ENCODE results near the gene EFCAB6. TPM values are rescaled to one million over a fixed set of nuclear protein-coding genes. Genes with fewer than 3 reads are reported as not detected.

Gene EFCAB6
- total RNA-seq, 1 experiment from 2014 or later = 0.21 TPM

DNA sequence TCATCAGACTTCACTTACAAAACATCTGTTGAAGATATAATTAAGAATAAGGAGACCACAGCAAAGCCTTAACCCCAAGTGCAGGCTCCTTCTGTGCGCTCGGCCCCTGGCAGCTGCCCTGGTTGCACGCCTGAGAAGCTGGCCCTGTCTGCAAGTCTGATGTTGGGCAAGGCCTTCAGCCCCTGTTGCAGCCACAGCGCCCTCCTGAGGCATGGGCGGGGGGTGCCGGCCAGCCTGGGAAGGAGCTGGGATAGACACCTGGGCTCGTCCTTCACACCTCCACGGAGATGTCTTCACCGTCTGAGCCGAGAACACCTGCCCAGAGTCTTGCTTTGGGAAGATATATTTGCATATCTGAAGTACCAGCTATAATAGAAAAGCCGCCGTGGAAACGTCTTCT lies 296.2 kb downstream of the EFCAB6 start:
- intact Hi-C loops (cut with micrococcal nuclease; ENCODE audit: unreplicated experiment) = no loop called here
- H3K9me3 ChIP-seq (ENCODE audit: control insufficient read depth, insufficient read depth, low read depth, low read length) = no peaks in the 10 kb centered on the region
- DNase-seq (ENCODE audit: low read depth, low spot score) (no peak), ATAC-seq (no peak)
- in situ Hi-C loops (cut with HindIII; ENCODE audit: low pct_unique_long_range_greater_than_20kb, low sequenced_read_pairs) = no loop called here
- POLR2A ChIA-PET = no interaction called here
- no peaks in the 10 kb centered on the region for H3K27me3 ChIP-seq (ENCODE audit: control insufficient read depth, insufficient read depth, low read length)
- no peak overlapping the region for H3K4me3 ChIP-seq (ENCODE audit: low read depth in 2 of 2, low read length in 2 of 2)
- H3K27ac ChIP-seq (ENCODE audit: low read length) = no peak overlapping the region
- H3K4me1 ChIP-seq (ENCODE audit: control insufficient read depth, insufficient read depth, low read length) = no peaks in the 10 kb centered on the region
- CTCF ChIA-PET = no interaction called here
- no peaks in the 10 kb centered on the region for H3K36me3 ChIP-seq (ENCODE audit: control insufficient read depth, insufficient read depth, low read length)
- TF ChIP-seq, protein P1, sequence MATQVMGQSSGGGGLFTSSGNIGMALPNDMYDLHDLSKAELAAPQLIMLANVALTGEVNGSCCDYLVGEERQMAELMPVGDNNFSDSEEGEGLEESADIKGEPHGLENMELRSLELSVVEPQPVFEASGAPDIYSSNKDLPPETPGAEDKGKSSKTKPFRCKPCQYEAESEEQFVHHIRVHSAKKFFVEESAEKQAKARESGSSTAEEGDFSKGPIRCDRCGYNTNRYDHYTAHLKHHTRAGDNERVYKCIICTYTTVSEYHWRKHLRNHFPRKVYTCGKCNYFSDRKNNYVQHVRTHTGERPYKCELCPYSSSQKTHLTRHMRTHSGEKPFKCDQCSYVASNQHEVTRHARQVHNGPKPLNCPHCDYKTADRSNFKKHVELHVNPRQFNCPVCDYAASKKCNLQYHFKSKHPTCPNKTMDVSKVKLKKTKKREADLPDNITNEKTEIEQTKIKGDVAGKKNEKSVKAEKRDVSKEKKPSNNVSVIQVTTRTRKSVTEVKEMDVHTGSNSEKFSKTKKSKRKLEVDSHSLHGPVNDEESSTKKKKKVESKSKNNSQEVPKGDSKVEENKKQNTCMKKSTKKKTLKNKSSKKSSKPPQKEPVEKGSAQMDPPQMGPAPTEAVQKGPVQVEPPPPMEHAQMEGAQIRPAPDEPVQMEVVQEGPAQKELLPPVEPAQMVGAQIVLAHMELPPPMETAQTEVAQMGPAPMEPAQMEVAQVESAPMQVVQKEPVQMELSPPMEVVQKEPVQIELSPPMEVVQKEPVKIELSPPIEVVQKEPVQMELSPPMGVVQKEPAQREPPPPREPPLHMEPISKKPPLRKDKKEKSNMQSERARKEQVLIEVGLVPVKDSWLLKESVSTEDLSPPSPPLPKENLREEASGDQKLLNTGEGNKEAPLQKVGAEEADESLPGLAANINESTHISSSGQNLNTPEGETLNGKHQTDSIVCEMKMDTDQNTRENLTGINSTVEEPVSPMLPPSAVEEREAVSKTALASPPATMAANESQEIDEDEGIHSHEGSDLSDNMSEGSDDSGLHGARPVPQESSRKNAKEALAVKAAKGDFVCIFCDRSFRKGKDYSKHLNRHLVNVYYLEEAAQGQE (IDR thresholded peaks at IDR 0.05; ENCODE audit: insufficient read depth in 1 of 2, low read depth in 2 of 2, low read length in 1 of 2) = no peak
- no peak for TF ChIP-seq SIN3A (IDR thresholded peaks at IDR 0.05; ENCODE audit: borderline replicate concordance, insufficient read depth, low read depth, low read length)
- TF ChIP-seq, protein P2, sequence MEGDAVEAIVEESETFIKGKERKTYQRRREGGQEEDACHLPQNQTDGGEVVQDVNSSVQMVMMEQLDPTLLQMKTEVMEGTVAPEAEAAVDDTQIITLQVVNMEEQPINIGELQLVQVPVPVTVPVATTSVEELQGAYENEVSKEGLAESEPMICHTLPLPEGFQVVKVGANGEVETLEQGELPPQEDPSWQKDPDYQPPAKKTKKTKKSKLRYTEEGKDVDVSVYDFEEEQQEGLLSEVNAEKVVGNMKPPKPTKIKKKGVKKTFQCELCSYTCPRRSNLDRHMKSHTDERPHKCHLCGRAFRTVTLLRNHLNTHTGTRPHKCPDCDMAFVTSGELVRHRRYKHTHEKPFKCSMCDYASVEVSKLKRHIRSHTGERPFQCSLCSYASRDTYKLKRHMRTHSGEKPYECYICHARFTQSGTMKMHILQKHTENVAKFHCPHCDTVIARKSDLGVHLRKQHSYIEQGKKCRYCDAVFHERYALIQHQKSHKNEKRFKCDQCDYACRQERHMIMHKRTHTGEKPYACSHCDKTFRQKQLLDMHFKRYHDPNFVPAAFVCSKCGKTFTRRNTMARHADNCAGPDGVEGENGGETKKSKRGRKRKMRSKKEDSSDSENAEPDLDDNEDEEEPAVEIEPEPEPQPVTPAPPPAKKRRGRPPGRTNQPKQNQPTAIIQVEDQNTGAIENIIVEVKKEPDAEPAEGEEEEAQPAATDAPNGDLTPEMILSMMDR (IDR thresholded peaks at IDR 0.05) = no peak; the same call in 1 of the 2 replicates
- TF ChIP-seq POLR2AphosphoS5 (IDR thresholded peaks at IDR 0.05; ENCODE audit: low read depth, low read length) = no peak
- TF ChIP-seq TCF7L2 (IDR thresholded peaks at IDR 0.05; ENCODE audit: low read depth, low read length) = no peak
- BruUV-seq (replicated peaks) = no TSS peak

DNA sequence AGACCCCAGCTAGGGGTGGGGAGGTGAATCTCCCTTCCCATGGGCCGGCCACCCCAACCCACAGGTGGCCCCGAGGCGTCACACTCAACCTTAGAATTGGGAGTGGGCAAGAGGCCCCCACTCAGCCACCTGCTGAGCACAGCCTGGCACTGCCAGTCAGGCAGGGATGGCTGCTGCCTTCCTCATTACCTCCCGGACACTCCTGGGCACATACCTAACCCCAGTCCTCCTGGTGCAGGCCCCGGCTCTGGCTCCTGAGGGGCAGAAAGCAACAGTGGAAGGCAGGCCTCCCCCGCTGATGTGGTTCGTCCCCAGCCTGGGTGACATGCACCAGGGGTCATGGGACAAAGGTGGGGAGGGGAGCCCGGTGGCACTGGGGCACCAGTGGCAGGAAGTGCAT lies 296.7 kb downstream of the EFCAB6 start:
- no TSS peak for BruUV-seq (replicated peaks)
- no peak for DNase-seq (ENCODE audit: low read depth, low spot score)
- Histone ChIP-seq H3K4me1 (ENCODE audit: control insufficient read depth, insufficient read depth, low read length) (no peaks in the 10 kb centered on the region), H3K27ac (ENCODE audit: low read length) (no peak overlapping the region), H3K9me3 (ENCODE audit: control insufficient read depth, insufficient read depth, low read depth, low read length) (no peaks in the 10 kb centered on the region), H3K4me3 (ENCODE audit: low read depth in 2 of 2, low read length in 2 of 2) (no peak overlapping the region), H3K27me3 (ENCODE audit: control insufficient read depth, insufficient read depth, low read length) (no peaks in the 10 kb centered on the region), H3K36me3 (ENCODE audit: control insufficient read depth, insufficient read depth, low read length) (no peaks in the 10 kb centered on the region)
- ATAC-seq = no peak
- in situ Hi-C loops (cut with HindIII; ENCODE audit: low pct_unique_long_range_greater_than_20kb, low sequenced_read_pairs) (no loop called here), intact Hi-C loops (cut with micrococcal nuclease; ENCODE audit: unreplicated experiment) (no loop called here)
- ChIA-PET POLR2A (no interaction called here), CTCF (no interaction called here)
- TF ChIP-seq, protein P1 (IDR thresholded peaks at IDR 0.05; ENCODE audit: insufficient read depth in 1 of 2, low read depth in 2 of 2, low read length in 1 of 2) = no peak
- TF ChIP-seq, protein P2 (IDR thresholded peaks at IDR 0.05) = no peak
- no peak for TF ChIP-seq TCF7L2 (IDR thresholded peaks at IDR 0.05; ENCODE audit: low read depth, low read length)
- TF ChIP-seq POLR2AphosphoS5 (IDR thresholded peaks at IDR 0.05; ENCODE audit: low read depth, low read length) = no peak
- TF ChIP-seq SIN3A (IDR thresholded peaks at IDR 0.05; ENCODE audit: borderline replicate concordance, insufficient read depth, low read depth, low read length) = no peak
